HG02610 (cell line): Measurements from ENCODE around the gene DENND5A.
"Not testable (repeated sequence)": the region's sequence is repeated elsewhere in the genome, so short reads cannot be mapped to it uniquely, and the experiment has no call there.

Experiments used
- ATAC-seq: cut with Tn5 transposase; IDR thresholded peaks from one replicate; pipeline ENCODE4 v1.9.1; 2021; ENCODE audit warnings: mild to moderate bottlenecking, moderate library complexity; ENCODE audit not compliant: unreplicated experiment

Gene DENND5A

DNA sequence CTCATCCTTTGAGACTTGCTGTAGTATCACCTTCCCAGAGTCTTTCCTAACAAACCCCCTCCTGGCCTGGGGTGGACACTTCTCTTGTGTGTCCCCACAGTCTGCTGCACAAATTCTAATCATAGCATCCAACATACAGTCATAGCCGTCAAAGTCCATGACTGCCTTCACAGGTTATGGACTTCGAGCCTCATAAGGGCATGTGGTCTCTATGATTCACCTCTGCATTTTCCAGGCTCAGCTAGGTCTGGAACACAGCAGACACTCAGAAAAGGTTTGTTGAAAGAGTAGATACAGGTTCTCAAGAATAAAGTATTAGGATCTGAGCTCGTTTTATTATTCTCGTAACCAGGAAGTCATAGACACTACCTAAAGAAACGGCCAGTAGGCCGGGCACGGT is 160.6 kb downstream of the DENND5A start:
- ATAC-seq, result no peak

DNA sequence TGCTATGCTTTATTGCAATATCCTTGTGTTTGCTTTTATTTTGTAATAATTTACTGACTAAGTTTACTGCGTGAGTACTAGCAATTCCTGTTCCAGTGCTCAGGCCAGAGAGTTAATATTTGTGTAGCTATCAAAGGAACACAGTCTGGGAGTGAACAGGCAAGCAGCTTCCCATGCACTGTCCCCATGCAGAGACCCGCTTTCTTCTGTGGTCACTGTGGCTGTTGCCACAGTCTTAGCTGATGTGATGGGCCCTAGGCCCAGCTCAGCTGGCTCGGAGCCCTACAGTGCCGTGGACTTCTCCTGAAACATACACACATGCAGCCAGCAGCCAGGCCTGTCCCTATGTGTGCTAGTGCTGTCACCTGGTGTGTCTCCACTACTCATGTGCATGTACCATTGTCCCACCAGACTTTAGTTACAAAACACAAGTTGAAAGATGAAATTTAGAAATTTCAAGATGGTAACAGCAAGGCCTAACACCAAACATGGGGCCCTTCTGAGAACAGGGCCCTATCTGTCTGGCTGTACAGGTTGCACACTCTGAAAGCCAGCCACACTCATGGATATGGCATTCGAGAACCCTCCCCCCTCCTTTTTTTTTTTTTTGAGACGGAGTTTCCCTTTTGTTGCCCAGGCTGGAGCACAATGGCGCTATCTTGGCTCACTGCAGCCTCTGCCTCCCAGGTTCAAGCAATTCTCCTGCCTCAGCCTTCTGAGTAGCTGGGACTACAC is 161.4 kb downstream of the DENND5A start:
- no peak for ATAC-seq

DNA sequence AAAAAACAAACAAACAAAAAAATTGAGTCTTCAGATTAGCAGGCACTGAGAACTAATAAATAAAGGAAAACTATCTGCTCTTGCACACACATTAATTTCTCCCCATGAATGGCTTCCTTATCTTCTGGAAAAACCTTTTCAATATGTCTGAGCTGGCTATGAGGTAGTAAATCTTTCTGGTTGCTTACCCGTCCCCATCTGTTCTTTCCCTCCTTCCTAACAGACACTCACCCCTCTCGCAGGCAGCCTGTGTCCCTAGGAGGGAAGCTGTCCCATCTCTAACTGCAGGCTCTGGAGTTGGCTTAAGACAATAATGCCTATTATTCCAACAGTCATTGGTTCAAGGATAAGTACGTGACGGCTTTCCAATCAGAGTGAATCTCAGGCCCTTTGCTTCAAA is 165.5 kb downstream of the DENND5A start:
- no peak for ATAC-seq

DNA sequence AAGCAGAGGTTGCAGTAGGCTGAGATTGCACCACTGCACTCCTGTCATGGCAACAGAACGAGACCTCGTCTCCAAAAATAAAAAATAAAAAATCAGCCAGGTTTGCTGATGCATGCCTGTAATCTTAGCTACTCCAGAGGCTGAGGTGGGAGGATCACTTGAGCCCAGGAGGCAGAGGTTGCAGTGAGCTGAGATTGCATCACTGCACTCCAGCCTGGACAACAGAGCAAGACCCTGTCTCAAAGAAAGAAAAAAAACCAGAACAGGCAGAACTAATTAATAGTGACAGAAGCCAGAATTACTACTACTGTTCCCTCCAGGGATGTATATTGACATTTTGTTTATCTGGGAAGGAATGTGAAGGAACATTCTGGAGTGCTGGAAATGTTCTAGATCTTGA is 166.7 kb downstream of the DENND5A start:
- not testable (repeated sequence) for ATAC-seq

DNA sequence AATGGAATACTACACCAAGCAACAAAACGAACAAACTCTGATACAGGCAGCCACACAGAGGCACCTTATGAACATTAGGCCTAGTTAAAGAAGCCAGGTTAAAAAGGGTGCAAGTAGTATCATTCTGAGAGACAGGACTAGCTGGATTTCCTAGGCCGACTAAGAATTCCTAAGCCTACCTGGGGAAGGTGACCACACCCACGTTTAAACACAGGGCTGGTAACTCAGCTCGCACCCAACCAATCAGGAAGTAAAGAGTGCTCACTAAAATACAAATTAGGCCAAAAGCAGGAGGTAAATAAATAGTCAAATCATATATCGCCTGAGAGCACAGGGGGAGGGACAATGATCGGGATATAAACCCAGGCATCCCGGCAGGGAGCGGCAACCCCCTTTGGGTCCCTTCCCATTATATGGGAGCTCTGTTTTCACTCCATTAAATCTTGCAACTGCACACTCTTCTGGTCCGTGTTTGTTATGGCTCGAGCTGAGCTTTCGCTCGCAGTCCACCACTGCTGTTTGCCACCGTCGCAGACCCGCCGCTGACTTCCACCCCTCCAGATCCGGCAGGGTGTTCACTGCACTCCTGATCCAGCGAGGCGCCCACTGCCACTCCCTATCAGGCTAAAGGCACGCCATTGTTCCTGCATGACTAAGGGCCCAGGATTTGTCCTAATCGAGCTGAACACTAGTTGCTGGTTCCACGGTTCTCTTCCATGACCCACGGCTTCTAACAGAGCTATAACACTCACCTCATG is 167.8 kb downstream of the DENND5A start:
- ATAC-seq, result not testable (repeated sequence)

DNA sequence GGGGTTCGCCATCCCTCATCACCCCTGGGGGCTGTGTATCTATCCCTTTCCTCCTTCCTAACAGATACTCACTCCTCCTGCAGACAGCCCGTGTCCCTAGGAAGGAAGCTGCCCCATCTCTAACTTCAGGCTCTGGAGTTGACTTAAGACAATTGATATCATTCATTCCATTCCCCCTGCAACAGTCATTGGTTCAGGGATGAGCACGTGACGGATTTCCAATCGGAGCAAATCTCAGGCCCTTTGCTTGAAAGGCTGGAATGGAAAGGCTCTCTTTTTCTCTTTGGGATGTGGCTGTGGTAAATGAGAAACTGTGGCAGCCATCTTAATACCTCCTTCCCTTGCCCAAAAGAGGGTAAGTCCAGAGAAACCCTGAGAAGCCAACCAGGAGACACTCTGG is 168.7 kb downstream of the DENND5A start:
- ATAC-seq, result no peak

DNA sequence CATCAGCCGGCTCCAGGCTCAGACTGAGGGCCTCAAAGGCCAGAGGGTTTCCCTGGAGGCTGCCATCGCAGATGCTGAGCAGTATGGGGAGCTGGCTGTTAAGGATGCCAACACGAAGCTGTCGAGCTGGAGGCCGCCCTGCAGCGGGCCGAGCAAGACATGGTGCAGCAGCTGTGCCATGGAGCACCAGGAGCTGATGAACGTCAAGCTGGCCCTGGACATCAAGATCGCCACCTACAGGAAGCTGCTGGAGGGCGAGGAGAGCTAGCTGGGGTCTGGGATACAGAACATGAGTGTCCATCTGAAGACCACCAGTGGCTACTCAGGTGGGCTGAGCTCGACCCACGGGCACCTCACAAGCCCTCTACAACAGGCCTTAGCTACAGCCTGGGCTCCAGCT is 169.7 kb downstream of the DENND5A start:
- ATAC-seq, result no peak

DNA sequence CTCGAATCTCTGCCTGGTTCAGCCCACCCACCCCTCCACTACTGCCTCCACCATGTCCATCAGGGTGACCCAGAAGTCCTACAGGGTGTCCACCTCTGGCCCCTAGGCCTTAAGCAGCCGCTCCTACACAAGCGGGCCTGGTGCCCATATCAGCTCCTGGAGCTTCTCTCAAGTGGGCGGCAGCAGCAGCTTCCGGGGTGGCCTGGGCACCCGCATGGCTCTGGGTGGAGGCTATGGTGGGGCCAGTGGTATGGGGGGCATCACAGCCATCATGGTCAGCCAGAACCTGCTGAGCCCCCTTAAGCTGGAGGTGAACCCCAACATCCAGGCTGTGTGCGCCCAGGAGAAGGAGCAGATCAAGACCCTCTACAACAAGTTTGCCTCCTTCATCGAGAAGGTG is 170.7 kb downstream of the DENND5A start:
- no peak for ATAC-seq

DNA sequence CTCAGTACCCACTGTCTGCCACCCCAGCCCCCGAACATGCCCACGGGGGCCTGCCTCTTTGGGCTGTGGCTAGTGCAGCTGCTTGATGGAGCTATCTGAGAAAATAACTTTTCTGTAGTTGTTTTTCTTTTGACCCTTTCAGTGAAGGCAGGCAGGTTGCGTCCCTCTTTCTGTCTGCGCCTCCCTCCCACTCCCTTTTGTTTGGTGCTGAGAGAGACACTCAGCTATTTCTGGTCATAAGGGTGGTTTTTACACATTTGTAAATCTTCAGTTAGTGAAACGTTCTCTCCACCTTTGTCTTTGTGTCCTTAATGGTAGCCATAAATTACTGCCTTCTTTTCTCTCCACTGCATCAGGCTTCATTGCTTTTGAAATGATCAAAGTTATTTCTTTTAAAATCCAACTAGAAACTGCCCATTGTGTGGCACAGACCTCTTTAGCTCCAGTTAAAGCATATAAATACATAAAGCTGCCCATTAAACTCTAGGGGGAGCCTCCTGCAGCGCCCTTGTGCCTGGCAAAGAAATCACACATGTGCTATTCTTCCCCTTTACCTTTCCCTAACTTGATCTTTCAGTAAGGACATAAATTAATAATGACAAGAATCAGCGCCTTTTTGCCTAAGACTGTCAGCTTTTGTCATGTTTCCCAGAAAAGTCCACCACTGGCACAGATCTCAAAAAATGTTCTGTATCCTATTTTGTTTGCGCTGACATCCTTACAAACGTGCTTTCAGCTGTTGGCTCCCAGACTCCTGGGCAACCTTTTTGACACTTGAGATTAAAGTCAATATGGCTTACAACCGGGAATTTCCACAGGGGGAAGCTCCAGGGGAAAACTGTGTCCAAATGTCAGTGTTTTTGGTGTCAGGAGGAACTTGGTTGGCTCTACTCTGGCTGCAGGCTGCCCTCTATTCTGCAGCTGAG is 172.0 kb downstream of the DENND5A start:
- ATAC-seq, result no peak

DNA sequence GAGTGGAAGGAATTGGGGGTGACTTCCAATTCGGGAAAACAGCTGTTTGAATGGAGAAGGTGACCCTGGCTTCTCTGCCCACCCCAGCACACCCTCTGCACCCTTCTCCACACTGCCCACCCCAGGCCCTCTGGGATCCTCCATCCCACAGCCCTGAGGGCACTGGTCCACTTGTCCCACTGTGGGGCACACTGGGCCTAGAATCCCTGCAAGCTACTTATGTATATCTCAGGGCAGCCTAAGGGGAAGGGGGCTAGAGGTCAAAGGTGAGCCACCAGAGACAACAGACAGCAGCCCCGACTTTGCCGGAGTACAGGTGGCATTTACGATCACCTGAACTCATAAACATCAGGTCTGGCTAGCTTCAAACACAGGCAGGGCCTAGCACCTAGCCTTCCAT is 173.1 kb downstream of the DENND5A start:
- ATAC-seq, result no peak

DNA sequence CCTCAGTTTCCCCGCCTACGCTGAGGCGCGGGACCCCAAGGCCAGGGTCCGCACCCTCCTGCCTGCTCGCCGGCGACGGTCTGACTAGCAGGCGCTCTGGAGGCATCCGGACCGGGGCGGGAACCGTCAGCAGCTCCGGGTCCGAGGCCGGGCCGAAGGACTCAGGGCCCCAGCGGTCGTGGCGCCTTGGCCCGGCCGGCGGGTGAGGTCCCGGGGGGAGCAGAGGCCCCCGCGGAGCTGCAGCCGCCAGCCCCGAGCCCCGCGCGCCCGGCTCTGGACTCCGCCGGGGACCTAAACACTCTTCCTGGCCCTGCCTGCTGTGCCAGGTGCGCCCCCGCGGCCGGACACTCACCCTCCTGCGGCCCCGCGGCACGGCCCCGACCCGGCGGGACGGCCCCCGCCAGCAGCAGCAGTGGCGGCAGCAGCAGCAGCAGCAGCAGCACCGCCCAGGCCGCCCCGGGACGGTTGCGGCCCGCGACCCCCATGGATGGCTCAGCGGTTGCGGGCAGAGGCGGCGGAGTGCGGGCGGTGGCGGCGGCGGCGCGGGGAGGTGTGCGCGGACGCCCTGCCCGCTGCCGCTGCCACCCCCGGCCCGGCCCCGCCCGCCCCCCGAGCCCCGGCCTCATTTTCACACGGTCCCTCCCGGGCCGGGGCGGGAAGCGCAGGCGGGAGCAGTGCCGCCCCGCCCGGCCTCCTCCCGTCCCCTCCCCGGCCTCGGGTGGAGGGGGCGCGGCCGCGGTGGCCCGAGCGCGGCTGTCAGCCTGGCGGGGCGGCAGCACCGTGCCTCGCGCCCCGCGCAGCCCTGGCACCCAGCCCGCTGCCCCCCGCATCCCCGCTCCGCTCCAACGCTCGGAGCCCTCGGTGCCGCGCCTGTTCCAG is 173.9 kb downstream of the DENND5A start, which contains the start of gene SCUBE2:
SCUBE2 (minus strand) TSS at position 556 of the 879 bp plus-strand sequence; CDS start at position 485, 71 bp downstream.
- no peak for ATAC-seq

DNA sequence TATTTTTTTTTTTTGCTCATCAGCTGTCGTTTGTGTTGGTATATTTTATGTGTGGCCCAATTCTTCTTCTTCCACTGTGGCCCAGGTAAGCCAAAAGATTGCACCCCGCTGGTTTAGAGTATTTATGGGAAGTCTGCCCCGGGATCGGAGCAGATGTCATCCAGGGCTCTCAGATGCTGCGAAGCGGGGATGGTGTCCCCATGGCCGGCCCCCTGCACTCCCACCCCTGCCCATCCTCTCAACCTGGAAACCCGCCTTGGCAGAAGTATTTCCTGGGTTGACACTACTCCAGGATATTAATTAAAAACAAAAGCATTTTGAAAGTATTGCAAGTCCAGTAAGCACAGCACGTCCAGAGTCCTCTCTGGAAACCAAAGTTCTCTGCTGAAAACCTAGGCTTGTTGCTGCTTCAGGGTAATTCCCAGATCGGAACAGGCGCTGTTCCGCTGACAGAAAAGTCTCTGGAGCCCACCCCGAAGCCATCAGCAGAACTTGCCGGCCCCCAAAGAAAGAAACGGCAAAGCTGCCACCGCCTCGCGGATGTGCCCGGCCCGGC is 174.6 kb downstream of the DENND5A start:
- no peak for ATAC-seq

DNA sequence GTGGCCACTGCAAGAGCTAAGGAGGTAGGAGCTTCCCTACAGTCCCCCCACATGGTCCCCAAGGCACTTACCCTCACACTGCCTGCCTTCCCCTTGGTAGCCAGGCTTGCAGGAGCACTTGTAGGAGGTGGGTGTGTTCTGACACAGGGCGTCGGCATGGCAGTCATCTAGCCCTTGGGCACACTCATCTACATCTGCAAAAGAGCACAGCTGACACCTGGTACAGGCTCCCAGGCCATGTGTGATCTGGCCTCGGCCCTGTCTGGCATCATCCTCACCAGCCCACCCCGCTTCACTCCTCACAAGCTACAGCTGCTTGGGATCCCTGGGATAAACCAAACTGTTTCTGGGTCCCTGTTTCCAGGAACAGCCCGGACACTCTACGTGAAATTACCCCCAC is 175.5 kb downstream of the DENND5A start:
- no peak for ATAC-seq

DNA sequence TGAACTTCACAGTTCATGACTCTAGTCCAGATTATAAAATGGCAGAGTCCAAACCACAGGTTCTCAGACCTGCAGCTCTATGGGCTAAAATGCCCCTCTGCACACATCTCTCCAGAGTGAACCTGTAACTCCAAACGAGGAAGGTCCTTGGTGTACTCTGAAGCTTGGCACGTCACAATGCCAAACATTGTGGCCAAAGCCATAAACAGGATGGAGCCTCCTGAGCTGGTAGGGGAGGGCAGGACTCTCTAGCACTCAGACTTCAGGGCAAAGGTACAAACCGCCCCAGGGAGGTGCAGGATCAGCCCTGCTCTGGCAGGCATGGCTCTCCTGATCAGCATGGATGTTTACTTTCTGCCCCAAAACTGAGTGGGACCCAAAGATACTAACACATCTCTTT is 176.1 kb downstream of the DENND5A start:
- ATAC-seq, result no peak
